Measurements from ENCODE around the gene OPN3. TPM values are rescaled to one million over a fixed set of nuclear protein-coding genes. Genes with fewer than 3 reads are reported as not detected.

The OPN3 gene
- total RNA-seq, 1 donor from 2014 or later: 32.1 TPM

- Mint-ChIP-seq H3K36me3 (ENCODE audit: low read depth) (peaks cover 53% of the 10 kb centered on the region), H3K27me3 (no peaks in the 10 kb centered on the region), H3K4me3 (peak overlapping the region; percentile 48), H3K4me1 (peaks cover 63% of the 10 kb centered on the region), H3K27ac (peak overlapping the region; percentile 86), H3K9me3 (no peaks in the 10 kb centered on the region)
- TF ChIP-seq CTCF (IDR thresholded peaks at IDR 0.05): no peak
- ChIA-PET POLR2A (interaction anchor here (0.5 to 2.3 kb wide), 5 partner anchors 29 to 79 kb away, joined by 3 to 13 read pairs (median 6); partner anchors contain the start of genes CHML and OPN3), CTCF (interaction anchor here (1.2 to 1.9 kb wide), 2 partner anchors 13 to 46 kb away, joined by 7 to 8 read pairs; no protein-coding TSS in a partner anchor)
- DNase-seq: no peak
- intact Hi-C loops (cut with micrococcal nuclease): loop anchor here (1.0 kb wide), 1 partner anchor 67 kb away; no protein-coding TSS in a partner anchor
- ATAC-seq (ENCODE audit: low read depth): peak; percentile 71
Measured at GRCh38 chr1:241598249-241598648, 41.9 kb downstream of the OPN3 start.

- no peak for TF ChIP-seq CTCF (IDR thresholded peaks at IDR 0.05)
- intact Hi-C loops (cut with micrococcal nuclease): loop anchor here (1.0 kb wide), 2 partner anchors 14 to 44 kb away; no protein-coding TSS in a partner anchor
- H3K36me3 Mint-ChIP-seq (ENCODE audit: low read depth): peaks cover 52% of the 10 kb centered on the region
- ChIA-PET CTCF (interaction anchor here (1.9 kb wide), 1 partner anchor 45 kb away, joined by 7 read pairs; no protein-coding TSS in a partner anchor), POLR2A (interaction anchor here (1.0 to 2.6 kb wide), 7 partner anchors 29 to 77 kb away, joined by 3 to 13 read pairs (median 6); partner anchors contain the start of genes CHML, FH and OPN3)
- H3K27ac Mint-ChIP-seq: peak overlapping the region; percentile 86
- DNase-seq (no peak), ATAC-seq (ENCODE audit: low read depth) (peak; percentile 52)
- no peaks in the 10 kb centered on the region for H3K27me3 Mint-ChIP-seq
- H3K4me1 Mint-ChIP-seq: peaks cover 62% of the 10 kb centered on the region
- peak overlapping the region; percentile 9 for H3K4me3 Mint-ChIP-seq
- no peaks in the 10 kb centered on the region for H3K9me3 Mint-ChIP-seq
Measured at GRCh38 chr1:241596633-241597032, 43.5 kb downstream of the OPN3 start.

GRCh38 chr1:241593186-241593585, 47.0 kb downstream of the OPN3 start:
- no peak for ATAC-seq (ENCODE audit: low read depth)
- H3K9me3 Mint-ChIP-seq: no peaks in the 10 kb centered on the region
- POLR2A ChIA-PET: no interaction called here
- H3K27me3 Mint-ChIP-seq: no peaks in the 10 kb centered on the region
- intact Hi-C loops (cut with micrococcal nuclease): no loop called here
- CTCF ChIA-PET: no interaction called here
- TF ChIP-seq CTCF (IDR thresholded peaks at IDR 0.05): no peak
- H3K36me3 Mint-ChIP-seq (ENCODE audit: low read depth): peaks cover 71% of the 10 kb centered on the region
- peak overlapping the region; percentile 75 for H3K27ac Mint-ChIP-seq
- DNase-seq: no peak
- H3K4me1 Mint-ChIP-seq: peaks cover 50% of the 10 kb centered on the region
- no peak overlapping the region for H3K4me3 Mint-ChIP-seq

GRCh38 chr1:241592273-241592958, 47.8 kb downstream of the OPN3 start:
- no peaks in the 10 kb centered on the region for H3K9me3 Mint-ChIP-seq
- H3K4me3 Mint-ChIP-seq: no peak overlapping the region
- intact Hi-C loops (cut with micrococcal nuclease): no loop called here
- CTCF ChIA-PET: interaction anchor here (1.8 kb wide), 1 partner anchor 62 kb away, joined by 5 read pairs; no protein-coding TSS in a partner anchor
- H3K36me3 Mint-ChIP-seq (ENCODE audit: low read depth): peaks cover 77% of the 10 kb centered on the region
- H3K27me3 Mint-ChIP-seq: no peaks in the 10 kb centered on the region
- POLR2A ChIA-PET: interaction anchor here (1.8 kb wide), 1 partner anchor 8 kb away, joined by 5 read pairs; no protein-coding TSS in a partner anchor
- DNase-seq (no peak), ATAC-seq (ENCODE audit: low read depth) (peak; percentile 54)
- peaks cover 42% of the 10 kb centered on the region for H3K4me1 Mint-ChIP-seq
- H3K27ac Mint-ChIP-seq: peak overlapping the region; percentile 75
- TF ChIP-seq CTCF (IDR thresholded peaks at IDR 0.05): no peak

GRCh38 chr1:241591736-241592135, 48.4 kb downstream of the OPN3 start:
- ChIA-PET POLR2A (interaction anchor here (0.7 to 1.8 kb wide), 2 partner anchors 9 to 36 kb away, joined by 5 read pairs; no protein-coding TSS in a partner anchor), CTCF (interaction anchor here (1.0 to 1.8 kb wide), 2 partner anchors 48 to 61 kb away, joined by 3 to 5 read pairs; partner anchors contain the start of genes CHML and OPN3)

More at GRCh38 chr1:241591736-241592135, 48.4 kb downstream of the OPN3 start:
- Mint-ChIP-seq H3K9me3 (no peaks in the 10 kb centered on the region), H3K27me3 (no peaks in the 10 kb centered on the region), H3K27ac (peak overlapping the region; percentile 75), H3K4me1 (peaks cover 36% of the 10 kb centered on the region), H3K36me3 (ENCODE audit: low read depth) (peaks cover 84% of the 10 kb centered on the region), H3K4me3 (no peak overlapping the region)
- ATAC-seq (ENCODE audit: low read depth): no peak
- intact Hi-C loops (cut with micrococcal nuclease): no loop called here
- no peak for TF ChIP-seq CTCF (IDR thresholded peaks at IDR 0.05)
- DNase-seq: no peak
